Fibroblast of gingiva (primary cell): Measurements from ENCODE around the gene NEK8.
A peak's percentile ranks its signal among the peaks of the same experiment; 100 is the strongest.
"Not testable (repeated sequence)": the region's sequence is repeated elsewhere in the genome, so short reads cannot be mapped to it uniquely, and the experiment has no call there.

Experiments
- DNase-seq: peaks from one replicate; pipeline ENCODE4 v3.0.0-alpha.2; 2011; ENCODE audit warnings: low read depth

NEK8 gene

GRCh38 chr17:28725660-28726225 is 2.8 kb upstream of the NEK8 start:
- DNase-seq: peak; percentile 89

GRCh38 chr17:28726226-28726626 is 2.4 kb upstream of the NEK8 start, which contains the start of gene TLCD1:
TLCD1 (minus strand) TSS chr17:28726233; CDS start chr17:28726097, 136 bp downstream.
- no peak for DNase-seq

GRCh38 chr17:28726627-28727491 is 1.7 kb upstream of the NEK8 start:
- DNase-seq: peak; percentile 88

GRCh38 chr17:28729950-28730330 is 1.4 kb downstream of the NEK8 start:
- DNase-seq: no peak

- DNase-seq: no peak
Observed at GRCh38 chr17:28733346-28733745, 4.8 kb downstream of the NEK8 start.

GRCh38 chr17:28734712-28735241 is 6.2 kb downstream of the NEK8 start:
- no peak for DNase-seq

- no peak for DNase-seq
Observed at GRCh38 chr17:28735242-28735722, 6.7 kb downstream of the NEK8 start.

GRCh38 chr17:28735913-28736769 is 7.6 kb downstream of the NEK8 start:
- DNase-seq: not testable (repeated sequence)

GRCh38 chr17:28737316-28737715 is 8.7 kb downstream of the NEK8 start:
- no peak for DNase-seq

GRCh38 chr17:28737770-28738679 is 9.4 kb downstream of the NEK8 start:
- no peak for DNase-seq

- DNase-seq: no peak
Observed at GRCh38 chr17:28738680-28739384, 10.2 kb downstream of the NEK8 start.

- DNase-seq: no peak
Observed at GRCh38 chr17:28740406-28741357, 12.1 kb downstream of the NEK8 start.

GRCh38 chr17:28741358-28742349 is 13.1 kb downstream of the NEK8 start:
- DNase-seq: no peak

- DNase-seq: peak; percentile 89
Observed at GRCh38 chr17:28743243-28744103, 14.9 kb downstream of the NEK8 start, which contains the start of gene TRAF4. TRAF4 (plus strand) TSS chr17:28744011; CDS start chr17:28744113, 102 bp downstream.

GRCh38 chr17:28744104-28744971 is 15.8 kb downstream of the NEK8 start:
- DNase-seq: peak; percentile 59
